K562 (cell line): ENCODE data around the gene MTG2. TPM values are rescaled to one million over a fixed set of nuclear protein-coding genes. Genes with fewer than 3 reads are reported as not detected.

Source experiments
- ATAC-seq: fragments of 200-7000 bp; cut with Tn5 transposase; 3 replicates; pipeline ENCODE4 v1.9.1; 2020; ENCODE audit warnings: moderate library complexity
- BruUV-seq: library from RNA; stranded (reverse); fragments of 400-500 nt; replicated peaks from 2 replicates; lab custom pipeline; 2021; lab: Mats Ljungman, UMichigan
- CTCF ChIA-PET: fragments of 300-600 bp; formaldehyde crosslinking; extraction: SDS; loops from one replicate; lab custom pipeline; 2021; ENCODE audit warnings: low intra/inter-chr PET ratio; lab: Yijun Ruan, JAX
- POLR2A ChIA-PET: fragments of 300-600, 350-650 bp; sonication (Branson Sonifier 250); formaldehyde crosslinking; extraction: SDS; loops from one replicate; lab custom pipeline; 2021; ENCODE audit warnings: antibody characterized with exemption, inconsistent platforms; lab: Yijun Ruan, JAX
- DNase-seq, 4 experiments: peaks; one replicate each; pipeline versions ENCODE4 v3.0.0 to v3.0.0-alpha.2; 2011 to 2018; ENCODE audit warnings: low spot score in 3 of 4, mixed read lengths in 3 of 4; ENCODE audit errors: extremely low read depth in 1 of 4
- FAIRE-seq: peaks from 2 replicates; lab custom pipeline; 2011; peaks lifted over from hg19 to GRCh38; lab: Jason Lieb, UNC
- H2AFZ ChIP-seq: 2 replicates; pipeline ENCODE4 v1.6.0; 2011; ENCODE audit warnings: low read depth, low read length, control low read depth, inconsistent platforms
- H3K27ac ChIP-seq: fragments of 200-600 bp; 3 replicates; pipeline ENCODE4 v1.8.0; 2011; ENCODE audit warnings: low read depth, mild to moderate bottlenecking, control low read depth, inconsistent platforms, low read length, moderate library complexity, mixed read lengths; ENCODE audit errors: extremely low read depth
- H3K27me3 ChIP-seq, 2 experiments: fragments of 300-600 bp in 1 of 2; 2 replicates in 1 of 2; 3 replicates in 1 of 2; pipeline versions ENCODE4 v1.6.0 to v1.8.0; 2011; ENCODE audit warnings: inconsistent platforms in 2 of 2, low read length in 2 of 2, mild to moderate bottlenecking in 1 of 2, mixed read lengths in 1 of 2, moderate library complexity in 1 of 2; ENCODE audit not compliant: control insufficient read depth in 2 of 2, insufficient read depth in 2 of 2
- H3K36me3 ChIP-seq: fragments of 300-600 bp; 3 replicates; pipeline ENCODE4 v1.8.0; 2011; ENCODE audit warnings: mild to moderate bottlenecking, low read length, inconsistent platforms; ENCODE audit not compliant: control insufficient read depth, insufficient read depth
- H3K4me1 ChIP-seq, 2 experiments: fragments of 200-600 bp in 1 of 2; replicated peaks in 1 of 2; 2 replicates in 1 of 2; 3 replicates in 1 of 2; pipeline versions ENCODE4 v1.5.1 to v1.8.0; 2011; ENCODE audit warnings: inconsistent platforms in 2 of 2, low read length in 2 of 2, mild to moderate bottlenecking in 1 of 2, mixed read lengths in 1 of 2, moderate library complexity in 1 of 2; ENCODE audit not compliant: control insufficient read depth in 2 of 2, insufficient read depth in 2 of 2
- H3K4me2 ChIP-seq: 2 replicates; pipeline ENCODE4 v1.6.1; 2011; ENCODE audit warnings: low read length, control low read depth, inconsistent platforms, mixed read lengths; ENCODE audit not compliant: insufficient read depth
- H3K4me3 ChIP-seq: fragments of 200-600 bp; sonication (generic), shearing (Covaris generic); 2 replicates; pipeline ENCODE4 v1.5.1; 2016; ENCODE audit warnings: control low read depth, inconsistent platforms
- H3K79me2 ChIP-seq: fragments of 200-600 bp; 3 replicates; pipeline ENCODE4 v1.8.0; 2011; ENCODE audit warnings: low read length, inconsistent platforms; ENCODE audit not compliant: control insufficient read depth, insufficient read depth
- H3K9ac ChIP-seq, 2 experiments: 2 replicates each; pipeline versions ENCODE4 v1.6.0 to v1.6.1; 2011; ENCODE audit warnings: low read depth in 2 of 2, low read length in 2 of 2, control low read depth in 1 of 2, inconsistent platforms in 1 of 2, mild to moderate bottlenecking in 1 of 2, mixed read lengths in 1 of 2; ENCODE audit not compliant: insufficient read depth in 1 of 2
- H3K9me1 ChIP-seq: one replicate; pipeline ENCODE4 v1.6.0; 2011; ENCODE audit warnings: inconsistent platforms, mild to moderate bottlenecking, low read length, moderate library complexity; ENCODE audit not compliant: control insufficient read depth, insufficient read depth
- H3K9me3 ChIP-seq: replicated peaks from 2 replicates; pipeline ENCODE4 v1.5.1; 2011; ENCODE audit warnings: low read depth, low read length, inconsistent platforms; ENCODE audit not compliant: control insufficient read depth, insufficient read depth
- H4K20me1 ChIP-seq: replicated peaks from 2 replicates; pipeline ENCODE4 v1.6.1; 2011; ENCODE audit warnings: low read length, inconsistent platforms, mixed read lengths; ENCODE audit not compliant: control insufficient read depth, insufficient read depth
- CREBBP ChIP-seq: IDR thresholded peaks from one replicate; pipeline ENCODE4 v1.6.1; 2012; ENCODE audit warnings: low read depth, mild to moderate bottlenecking, control low read depth, inconsistent platforms, low read length
- HMG20B ChIP-seq: fragments of 250-450 bp; sonication (Bioruptor Pico); IDR thresholded peaks from 2 replicates; pipeline ENCODE4 v1.5.0; 2021; ENCODE audit warnings: mild to moderate bottlenecking
- NBN ChIP-seq: fragments of 450-650 bp; IDR thresholded peaks from 2 replicates; pipeline ENCODE4 v1.6.1; 2016; ENCODE audit warnings: low read depth, mild to moderate bottlenecking
- ZNF785 ChIP-seq: fragments of 250-450 bp; sonication (Bioruptor Pico); IDR thresholded peaks from 2 replicates; pipeline ENCODE4 v1.4.0; 2020; ENCODE audit warnings: mild to moderate bottlenecking
- WGBS: fragments of 100-300 bp; shearing (Covaris generic); methylation state at CpG from one replicate; pipeline ENCODE4 v1.1.6; 2016; ENCODE audit warnings: low coverage, mixed read lengths; ENCODE audit not compliant: insufficient coverage; ENCODE audit errors: missing lambda C conversion rate; 5-methylcytosine and 5-hydroxymethylcytosine counted together
- in situ Hi-C: fragments of 300-500 bp; cut with MboI; formaldehyde crosslinking; loops from 4 replicates; pipeline ENCODE4 v1.15.0; 2018; ENCODE audit warnings: inconsistent platforms, mixed read lengths
- intact Hi-C: fragments of 100-400 bp; cut with micrococcal nuclease; formaldehyde crosslinking; loops from 2 replicates; pipeline ENCODE4 v1.14.2; 2022
- polyA plus RNA-seq, 8 experiments: library from polyadenylated mRNA; depleted of rRNA in 4 of 8; stranded (reverse) in 5 of 8; unstranded in 3 of 8; fragments of >200 nt; fragmentation: Nextera tagmentation in 2 of 8; fragmentation: Illumina TruSeq in 1 of 8; extraction: Ambion mirVana in 2 of 8; extraction: Trizol in 1 of 8; gene quantifications; 2 replicates each; pipeline versions ENCODE4 v1.2.1 to v1.2.3, GENCODE V29; 2011 to 2014; ENCODE audit warnings: inconsistent platforms in 1 of 8, missing spikeins in 1 of 8
- total RNA-seq, 7 experiments: library from RNA; depleted of rRNA in 6 of 7; stranded (reverse); fragments of >200 nt in 6 of 7; fragmentation: Illumina TruSeq in 2 of 7; extraction: Trizol in 2 of 7; gene quantifications; 2 replicates each; pipeline versions ENCODE4 v1.2.1 to v1.2.3, GENCODE V29; 2011 to 2021; ENCODE audit warnings: low replicate concordance in 1 of 7
- TF ChIP-seq, protein P1 (sequence below), 2 experiments: IDR thresholded peaks; 2 replicates each; pipeline ENCODE4 v1.6.1; 2012; ENCODE audit warnings: improper control_type of control experiment in 2 of 2, low read depth in 2 of 2, low read length in 2 of 2, borderline replicate concordance in 1 of 2
- TF ChIP-seq, protein P2 (sequence below): fragments of 250-450 bp; sonication (Bioruptor Pico); IDR thresholded peaks from 2 replicates; pipeline ENCODE4 v1.4.0; 2020; ENCODE audit warnings: borderline replicate concordance

Gene MTG2
- total and polyA plus RNA-seq, 9 of the 15 experiments (the other 6 are each of a cell fraction or from before 2014, with no cell fraction given) = 8.7 to 67.5 (median 44.5) TPM

DNA sequence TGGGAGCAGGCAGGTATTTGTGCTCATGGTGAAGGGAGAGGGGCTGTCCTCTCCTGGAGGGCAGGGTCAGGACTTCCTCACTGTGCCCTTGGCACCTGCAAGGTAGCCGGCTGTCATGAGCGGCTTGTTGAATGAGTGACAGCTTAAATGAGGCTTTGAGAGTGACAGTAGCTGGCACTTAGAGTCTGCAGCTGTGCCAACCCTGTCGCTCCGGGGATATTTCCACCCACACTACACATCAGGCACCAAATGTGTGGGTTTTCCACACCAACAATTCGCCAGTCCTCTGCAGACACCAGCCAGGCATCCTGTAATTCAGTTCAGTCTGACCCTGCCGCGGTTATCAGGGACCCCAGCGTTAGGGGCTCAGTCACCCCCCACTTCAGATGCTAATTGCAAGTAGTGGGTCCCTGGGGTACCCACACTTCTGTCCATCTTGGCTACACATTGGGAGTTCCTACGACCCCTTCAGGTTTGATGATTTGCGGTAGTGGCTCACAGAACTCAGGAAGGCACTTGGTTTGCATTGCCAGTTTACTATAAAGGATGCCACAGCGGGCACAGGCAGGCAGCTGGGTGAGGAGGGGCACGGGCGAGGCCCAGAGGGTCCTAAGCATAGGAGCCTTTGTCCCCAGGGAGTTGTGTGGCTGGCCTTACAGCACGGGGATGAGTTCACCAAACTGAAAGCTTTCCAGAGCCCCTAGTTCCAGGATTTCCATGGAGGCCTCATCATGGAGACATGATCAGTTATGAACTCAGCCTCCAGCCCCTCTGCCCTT, 9.1 kb downstream of the MTG2 start:
- CTCF ChIA-PET = no interaction called here
- Histone ChIP-seq H2AFZ (no peak overlapping the region), H3K4me2 (no peak overlapping the region), H4K20me1 (peaks cover 14% of the 10 kb centered on the region), H3K27me3 (no peaks in the 10 kb centered on the region), H3K4me3 (no peak overlapping the region)
- no TSS peak for BruUV-seq
- DNase-seq (no peak), ATAC-seq (no peak)
- no peak for TF ChIP-seq HMG20B (CRISPR knock-in tag)
- no peak for TF ChIP-seq NBN
- TF ChIP-seq CREBBP = no peak
- TF ChIP-seq, all 486 proteins: peak for 0
- no peak overlapping the region for H3K27ac ChIP-seq
- intact Hi-C loops (no loop called here), in situ Hi-C loops (no loop called here)
- no peak overlapping the region for H3K9ac ChIP-seq
- peaks cover 75% of the 10 kb centered on the region; the same call in 2 of the 3 replicates for H3K36me3 ChIP-seq
- H3K79me2 ChIP-seq = peaks cover 45% of the 10 kb centered on the region
- POLR2A ChIA-PET = no interaction called here
- H3K4me1 ChIP-seq = peaks cover 6 to 12% of the 10 kb centered on the region in 2 experiments; a peak in 3 of 5 replicates
- H3K9me1 ChIP-seq = no peaks in the 10 kb centered on the region
- WGBS = 94% methylated on average over 14 of the region's 14 CpGs
- no peak for FAIRE-seq
- H3K9me3 ChIP-seq = no peaks in the 10 kb centered on the region

DNA sequence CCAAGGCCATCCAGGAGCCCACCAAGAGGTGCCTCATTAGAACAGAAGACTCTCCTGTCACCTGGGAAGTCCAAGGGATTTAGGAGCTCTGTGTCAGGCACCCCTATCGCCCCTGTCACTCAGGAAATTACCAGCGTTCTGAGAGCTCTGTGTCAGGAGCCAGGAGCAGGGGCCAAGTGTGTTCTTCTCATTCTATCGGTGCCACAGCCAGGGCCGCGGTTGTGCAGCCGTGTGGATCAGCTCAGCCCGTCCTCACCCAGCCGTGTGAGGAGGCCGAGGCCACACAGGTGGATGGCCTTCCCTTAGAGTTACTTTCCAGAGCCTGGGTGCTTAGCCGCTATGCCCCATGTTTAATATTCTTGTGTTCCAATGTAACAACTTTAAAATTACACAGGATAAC, 9.8 kb downstream of the MTG2 start:
- no peak overlapping the region for H3K27ac ChIP-seq
- no peak for ATAC-seq
- POLR2A ChIA-PET = no interaction called here
- H3K36me3 ChIP-seq = peaks cover 81% of the 10 kb centered on the region; the same call in 2 of the 3 replicates
- 92% methylated on average over 10 of the region's 10 CpGs for WGBS
- DNase-seq = no peak
- H3K79me2 ChIP-seq = peaks cover 38% of the 10 kb centered on the region
- no peak overlapping the region for H2AFZ ChIP-seq
- no peak overlapping the region for H3K4me2 ChIP-seq
- peak; percentile 19 for FAIRE-seq
- in situ Hi-C loops (no loop called here), intact Hi-C loops (no loop called here)
- no peaks in the 10 kb centered on the region for H3K9me1 ChIP-seq
- no peak overlapping the region for H3K4me3 ChIP-seq
- no TSS peak for BruUV-seq
- H4K20me1 ChIP-seq = peaks cover 14% of the 10 kb centered on the region
- H3K9ac ChIP-seq = no peak overlapping the region
- CTCF ChIA-PET = no interaction called here
- H3K9me3 ChIP-seq = no peaks in the 10 kb centered on the region
- H3K27me3 ChIP-seq = no peaks in the 10 kb centered on the region
- peaks cover 0 to 10% of the 10 kb centered on the region in 2 experiments; a peak in 3 of 5 replicates for H3K4me1 ChIP-seq
- TF ChIP-seq, protein P1, sequence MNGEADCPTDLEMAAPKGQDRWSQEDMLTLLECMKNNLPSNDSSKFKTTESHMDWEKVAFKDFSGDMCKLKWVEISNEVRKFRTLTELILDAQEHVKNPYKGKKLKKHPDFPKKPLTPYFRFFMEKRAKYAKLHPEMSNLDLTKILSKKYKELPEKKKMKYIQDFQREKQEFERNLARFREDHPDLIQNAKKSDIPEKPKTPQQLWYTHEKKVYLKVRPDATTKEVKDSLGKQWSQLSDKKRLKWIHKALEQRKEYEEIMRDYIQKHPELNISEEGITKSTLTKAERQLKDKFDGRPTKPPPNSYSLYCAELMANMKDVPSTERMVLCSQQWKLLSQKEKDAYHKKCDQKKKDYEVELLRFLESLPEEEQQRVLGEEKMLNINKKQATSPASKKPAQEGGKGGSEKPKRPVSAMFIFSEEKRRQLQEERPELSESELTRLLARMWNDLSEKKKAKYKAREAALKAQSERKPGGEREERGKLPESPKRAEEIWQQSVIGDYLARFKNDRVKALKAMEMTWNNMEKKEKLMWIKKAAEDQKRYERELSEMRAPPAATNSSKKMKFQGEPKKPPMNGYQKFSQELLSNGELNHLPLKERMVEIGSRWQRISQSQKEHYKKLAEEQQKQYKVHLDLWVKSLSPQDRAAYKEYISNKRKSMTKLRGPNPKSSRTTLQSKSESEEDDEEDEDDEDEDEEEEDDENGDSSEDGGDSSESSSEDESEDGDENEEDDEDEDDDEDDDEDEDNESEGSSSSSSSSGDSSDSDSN (IDR thresholded peaks at IDR 0.05; ENCODE audit: borderline replicate concordance in 1 of 2, low read depth in 2 of 2, low read length in 2 of 2) = no peak
- no peak for TF ChIP-seq ZNF785
- TF ChIP-seq, protein P2, sequence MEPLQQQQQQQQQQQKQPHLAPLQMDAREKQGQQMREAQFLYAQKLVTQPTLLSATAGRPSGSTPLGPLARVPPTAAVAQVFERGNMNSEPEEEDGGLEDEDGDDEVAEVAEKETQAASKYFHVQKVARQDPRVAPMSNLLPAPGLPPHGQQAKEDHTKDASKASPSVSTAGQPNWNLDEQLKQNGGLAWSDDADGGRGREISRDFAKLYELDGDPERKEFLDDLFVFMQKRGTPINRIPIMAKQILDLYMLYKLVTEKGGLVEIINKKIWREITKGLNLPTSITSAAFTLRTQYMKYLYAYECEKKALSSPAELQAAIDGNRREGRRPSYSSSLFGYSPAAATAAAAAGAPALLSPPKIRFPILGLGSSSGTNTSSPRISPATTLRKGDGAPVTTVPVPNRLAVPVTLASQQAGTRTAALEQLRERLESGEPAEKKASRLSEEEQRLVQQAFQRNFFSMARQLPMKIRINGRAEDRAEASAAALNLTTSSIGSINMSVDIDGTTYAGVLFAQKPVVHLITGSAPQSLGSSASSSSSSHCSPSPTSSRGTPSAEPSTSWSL (CRISPR knock-in tag) = no peak
